GF-D8 (cell line): Measurements from ENCODE around the gene IDH3G.

Experiments used
- DNase-seq: peaks from one replicate; lab custom pipeline; 2025; lab: John Stamatoyannopoulos, UW

IDH3G gene

DNA sequence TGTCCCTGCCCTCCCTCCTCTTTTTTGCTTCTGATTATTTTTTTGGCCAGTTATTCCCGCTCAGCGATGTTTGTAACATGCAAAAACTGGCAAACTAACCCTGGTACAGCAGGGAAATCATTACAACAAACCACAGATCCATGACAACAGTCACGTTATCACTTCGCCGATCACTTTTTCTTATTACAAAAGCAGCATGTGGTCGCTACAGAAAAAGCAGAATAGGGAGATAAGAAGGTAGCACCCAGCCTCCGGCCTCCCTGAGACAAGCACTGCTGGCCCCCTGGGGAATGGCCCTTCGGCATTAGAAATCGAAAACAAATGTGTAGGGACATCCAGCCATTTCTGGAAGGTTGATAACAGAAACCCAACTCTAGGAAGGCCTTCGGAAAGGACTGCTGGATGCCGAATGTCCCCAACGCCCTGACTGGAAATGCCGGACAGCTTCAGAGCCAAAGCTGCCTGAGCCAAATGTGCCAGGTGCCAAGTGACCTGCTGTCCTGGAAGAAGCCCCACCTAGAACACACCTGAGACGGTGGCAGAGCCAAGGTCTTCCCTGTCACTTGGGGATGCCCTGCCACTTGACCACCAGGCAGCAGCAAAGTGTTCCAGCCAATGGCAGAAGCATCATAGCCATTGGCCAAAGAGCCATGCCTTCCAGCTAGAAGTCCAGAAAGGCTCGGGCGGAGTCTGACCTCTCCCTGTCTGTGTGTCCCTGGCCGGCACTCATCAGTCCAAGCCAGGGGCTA lies 2.9 kb downstream of the IDH3G start:
- peak; percentile 77 for DNase-seq

DNA sequence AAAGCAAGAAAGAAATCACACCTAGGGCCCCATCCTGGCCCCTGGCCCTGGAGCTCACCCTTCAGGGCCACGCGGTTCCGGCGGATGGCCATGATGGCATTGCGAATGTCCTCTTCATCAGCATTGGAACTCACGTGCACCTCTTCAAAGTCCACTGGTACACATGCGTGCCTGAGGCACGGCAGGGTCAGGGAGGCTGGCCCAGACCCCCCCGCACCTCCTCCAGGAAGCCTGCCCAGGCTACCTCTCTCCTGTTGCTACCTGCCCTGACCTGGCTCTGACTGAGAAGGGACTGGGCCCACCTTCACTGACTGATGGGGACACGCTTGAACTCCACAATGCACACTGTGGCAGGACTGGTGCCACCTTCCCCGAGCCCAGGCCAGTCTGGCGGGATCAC lies 4.5 kb downstream of the IDH3G start:
- no peak for DNase-seq

DNA sequence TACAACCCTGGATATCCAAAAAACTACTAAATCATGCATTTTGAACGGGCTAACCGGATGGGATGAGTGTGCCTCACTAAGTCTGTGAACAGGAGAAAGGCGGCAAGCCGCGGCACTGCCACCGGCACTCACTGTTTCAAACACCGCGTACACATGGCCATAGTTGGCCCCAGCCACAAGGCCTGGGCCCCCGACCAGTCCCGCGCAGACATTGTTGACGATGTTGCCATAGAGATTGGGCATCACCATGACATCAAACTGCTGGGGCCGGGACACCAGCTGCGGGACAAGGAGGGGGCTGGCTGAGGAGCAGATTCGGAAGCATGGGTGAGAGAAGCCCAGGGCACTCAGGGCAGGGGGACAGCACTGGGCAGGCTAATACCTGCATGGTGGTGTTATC lies 7.5 kb downstream of the IDH3G start:
- DNase-seq: no peak

DNA sequence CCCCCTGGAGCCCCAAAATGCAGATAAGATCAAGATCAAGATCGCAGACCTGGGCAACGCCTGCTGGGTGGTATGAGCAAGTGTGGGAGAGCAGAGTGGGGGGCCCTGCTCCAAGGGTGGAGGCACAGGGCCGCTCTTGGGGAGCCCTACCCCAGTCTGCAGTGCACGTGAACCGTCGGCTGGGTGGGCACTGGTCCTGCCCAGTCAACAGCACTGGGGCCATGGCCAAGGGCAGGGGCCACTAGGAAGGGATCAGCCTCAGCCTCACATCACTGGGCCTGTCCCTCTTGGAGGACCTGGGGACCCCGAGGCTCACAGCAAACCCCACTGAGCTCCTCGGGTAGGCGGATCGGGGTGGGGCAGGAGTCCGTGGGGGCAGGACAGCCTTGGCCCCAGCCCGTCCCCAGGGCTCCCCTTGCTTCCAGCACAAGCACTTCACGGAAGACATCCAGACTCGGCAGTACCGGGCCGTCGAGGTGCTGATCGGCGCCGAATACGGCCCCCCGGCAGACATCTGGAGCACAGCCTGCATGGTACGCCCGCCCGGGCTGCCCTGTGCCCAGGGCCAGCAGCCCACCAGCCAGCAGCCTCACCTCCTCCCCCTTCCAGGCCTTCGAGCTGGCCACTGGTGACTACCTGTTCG lies 9.7 kb downstream of the IDH3G start:
- no peak for DNase-seq

DNA sequence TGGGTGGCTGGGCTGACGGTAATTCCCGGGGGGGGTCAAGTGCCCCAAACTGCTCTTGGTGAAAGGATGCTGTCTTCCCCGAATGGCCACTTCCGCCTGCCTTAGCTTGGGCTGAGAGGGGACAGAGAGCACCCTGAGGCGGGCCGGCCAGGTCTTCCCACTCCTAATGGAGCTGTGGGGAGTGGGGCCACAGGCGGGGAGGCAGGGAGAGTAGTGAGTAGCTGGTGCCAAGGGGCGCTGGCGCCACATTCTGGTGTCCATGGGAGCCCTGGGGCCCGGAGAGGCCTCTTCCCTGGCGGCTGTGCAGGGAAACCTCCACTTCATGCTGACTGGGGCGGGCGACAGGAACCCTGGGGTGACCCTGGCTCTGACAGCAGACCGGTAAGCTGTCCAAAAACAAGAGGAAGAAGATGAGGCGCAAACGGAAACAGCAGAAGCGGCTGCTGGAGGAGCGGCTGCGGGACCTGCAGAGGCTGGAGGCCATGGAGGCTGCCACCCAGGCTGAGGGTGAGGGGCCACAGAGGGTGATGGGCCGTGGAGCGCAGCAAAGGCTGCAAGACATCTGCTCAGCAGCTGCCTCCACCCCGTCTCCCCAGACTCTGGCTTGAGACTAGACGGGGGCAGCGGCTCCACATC lies 10.7 kb downstream of the IDH3G start:
- DNase-seq: no peak

DNA sequence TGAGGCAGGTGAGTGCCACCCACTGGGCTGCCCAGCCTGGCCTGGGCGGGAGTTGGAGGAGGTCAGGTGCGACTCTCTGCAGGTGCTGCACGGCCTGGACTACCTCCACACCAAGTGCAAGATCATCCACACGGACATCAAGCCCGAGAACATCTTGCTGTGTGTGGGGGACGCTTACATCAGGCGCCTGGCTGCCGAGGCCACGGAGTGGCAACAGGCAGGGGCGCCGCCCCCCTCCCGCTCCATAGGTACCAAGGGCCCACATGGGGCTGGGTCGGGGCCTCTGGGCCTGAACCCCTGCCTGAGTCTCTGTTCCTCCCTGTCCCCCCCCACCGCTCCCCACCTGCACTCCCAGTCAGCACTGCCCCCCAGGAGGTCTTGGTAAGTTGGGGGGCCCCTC lies 11.3 kb downstream of the IDH3G start:
- DNase-seq: no peak

DNA sequence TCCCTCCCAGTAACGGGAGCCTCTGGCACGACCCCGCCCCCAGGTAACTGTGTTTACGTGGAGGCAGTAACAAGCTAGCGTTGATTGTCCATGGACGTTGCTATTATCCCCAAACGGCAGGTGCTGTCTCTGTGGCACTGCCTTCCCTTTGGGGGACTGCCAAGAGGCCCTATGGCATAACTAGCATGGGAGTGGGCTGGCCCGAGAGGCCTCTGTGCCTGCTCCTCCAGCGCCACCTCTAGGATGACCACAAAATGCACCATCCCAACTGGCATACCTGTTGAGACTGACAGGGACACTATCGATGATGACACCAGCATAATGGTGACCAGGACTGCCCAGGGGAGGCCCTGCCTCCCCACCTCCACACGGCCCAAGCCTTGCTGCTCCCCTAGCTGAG lies 11.9 kb downstream of the IDH3G start:
- no peak for DNase-seq

DNA sequence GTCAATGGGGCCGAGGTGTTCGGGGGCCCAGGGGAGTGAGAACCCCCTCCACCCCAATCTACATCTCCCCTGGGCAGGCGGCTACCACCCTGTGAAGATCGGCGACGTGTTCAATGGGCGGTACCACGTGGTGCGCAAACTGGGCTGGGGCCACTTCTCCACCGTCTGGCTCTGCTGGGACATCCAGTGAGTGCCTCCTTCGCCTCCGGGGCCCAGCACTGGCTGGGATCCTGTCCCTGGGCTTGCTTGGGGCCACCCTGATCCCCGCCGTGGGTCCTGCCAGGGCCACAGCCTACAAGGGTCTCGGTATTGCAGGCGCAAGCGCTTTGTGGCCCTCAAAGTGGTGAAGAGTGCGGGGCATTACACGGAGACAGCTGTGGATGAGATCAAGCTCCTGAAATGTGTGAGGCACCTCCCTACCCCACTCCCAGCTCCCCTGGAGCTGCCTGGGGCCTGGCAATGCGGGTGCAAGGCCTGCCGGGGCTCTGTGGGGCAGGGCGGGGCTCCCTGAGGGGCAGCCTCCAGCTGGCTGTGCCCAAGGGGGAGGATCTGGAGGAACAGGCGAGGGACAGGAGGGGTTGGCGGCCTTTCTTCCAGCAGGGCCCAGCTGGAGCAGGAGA lies 12.6 kb downstream of the IDH3G start:
- DNase-seq: no peak

DNA sequence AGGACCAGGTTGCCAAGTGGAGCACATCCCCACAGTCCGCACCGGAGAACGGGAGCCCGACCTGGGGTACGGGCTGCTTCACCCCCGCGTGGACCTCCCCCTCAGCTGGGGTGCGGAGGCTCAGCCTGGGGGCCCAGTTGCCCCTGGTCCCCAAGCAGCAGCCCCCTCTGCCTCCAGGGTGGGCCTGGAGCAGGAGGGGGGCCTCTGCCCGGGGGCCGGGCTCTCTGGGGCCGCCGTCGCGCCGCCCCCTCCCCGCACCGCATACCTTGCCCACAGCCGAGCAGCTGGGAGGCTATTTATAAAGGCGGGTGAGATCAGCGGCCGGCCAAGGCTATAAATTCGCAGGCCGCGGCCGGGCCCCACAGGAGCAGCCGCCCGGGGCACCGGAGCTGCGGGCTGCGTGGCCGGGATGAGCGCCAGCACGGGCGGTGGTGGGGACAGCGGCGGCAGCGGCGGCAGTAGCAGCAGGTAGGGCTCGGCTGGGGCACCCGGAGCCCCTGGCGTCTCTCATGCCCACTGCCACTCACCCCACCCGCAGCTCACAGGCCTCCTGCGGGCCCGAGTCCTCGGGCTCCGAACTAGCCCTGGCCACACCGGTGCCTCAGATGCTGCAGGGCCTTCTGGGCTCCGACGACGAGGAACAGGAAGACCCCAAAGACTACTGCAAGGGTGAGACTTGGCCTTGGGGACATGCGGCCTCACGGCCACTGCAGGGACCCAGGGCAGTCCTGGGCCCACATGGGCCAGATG lies 13.3 kb downstream of the IDH3G start, which contains the start of gene SRPK3:
Gene SRPK3 (plus strand): TSS at position 364 of the 750 bp plus-strand sequence. CDS start 46 bp downstream, at position 410.
- no peak for DNase-seq

DNA sequence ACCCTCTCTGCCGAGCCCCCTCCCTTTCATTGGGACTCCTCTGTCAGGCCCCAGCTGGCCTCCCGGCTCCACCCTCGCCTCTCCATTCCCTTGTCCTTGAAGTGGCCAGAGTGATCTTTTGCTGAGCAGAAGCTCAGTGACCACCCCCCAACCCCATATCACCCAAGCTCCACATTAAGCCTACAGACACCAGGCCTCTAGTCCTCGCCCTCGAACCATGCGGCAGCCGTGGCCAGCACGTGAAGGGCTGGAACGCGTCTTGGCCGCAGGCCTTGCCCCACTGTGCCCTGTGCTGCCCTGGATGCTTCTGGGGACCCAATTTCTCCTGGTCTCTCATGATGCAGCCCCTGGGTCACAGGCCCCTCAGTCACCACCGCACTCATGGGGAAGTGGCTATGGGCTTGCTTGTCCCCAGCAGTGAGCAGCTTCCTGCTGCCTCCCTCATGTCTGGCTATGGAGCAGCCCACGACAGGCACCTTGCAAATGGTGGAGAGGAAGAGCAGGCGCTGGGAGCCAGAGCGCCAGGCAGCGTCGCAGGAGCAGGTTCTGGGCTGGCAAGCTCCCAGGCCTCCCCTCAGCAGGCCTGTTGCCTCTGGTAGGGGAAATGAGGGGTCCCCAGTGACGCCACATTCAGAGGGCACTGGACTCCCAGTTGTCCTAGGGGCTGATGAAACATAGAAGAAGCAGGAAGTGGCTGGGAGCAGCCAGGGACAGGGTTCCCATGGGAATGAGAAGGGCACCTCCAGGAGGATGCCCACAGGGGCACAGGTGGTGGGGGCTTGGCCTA lies 14.1 kb downstream of the IDH3G start:
- DNase-seq: no peak

DNA sequence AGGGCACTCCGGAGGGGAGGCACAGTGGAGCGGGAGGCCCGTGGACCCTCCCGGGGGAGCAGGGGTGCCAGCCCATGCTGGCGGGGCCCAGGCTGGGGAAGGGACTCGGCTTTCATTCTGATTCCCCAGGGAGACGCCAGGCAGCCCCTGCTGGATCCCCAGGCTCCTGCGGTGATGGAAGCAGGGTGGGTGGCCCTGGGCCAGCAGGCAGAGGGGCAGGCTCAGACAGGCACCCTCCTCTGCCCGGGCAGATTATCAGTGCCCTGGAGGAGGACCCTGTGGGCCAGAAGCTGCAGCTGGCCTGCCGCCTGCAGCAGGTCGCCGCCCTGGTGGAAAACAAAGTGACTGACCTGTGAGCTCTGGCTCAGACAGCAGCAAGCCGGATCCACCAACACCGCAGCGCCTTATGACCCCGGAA lies 15.5 kb downstream of the IDH3G start:
- DNase-seq: no peak

DNA sequence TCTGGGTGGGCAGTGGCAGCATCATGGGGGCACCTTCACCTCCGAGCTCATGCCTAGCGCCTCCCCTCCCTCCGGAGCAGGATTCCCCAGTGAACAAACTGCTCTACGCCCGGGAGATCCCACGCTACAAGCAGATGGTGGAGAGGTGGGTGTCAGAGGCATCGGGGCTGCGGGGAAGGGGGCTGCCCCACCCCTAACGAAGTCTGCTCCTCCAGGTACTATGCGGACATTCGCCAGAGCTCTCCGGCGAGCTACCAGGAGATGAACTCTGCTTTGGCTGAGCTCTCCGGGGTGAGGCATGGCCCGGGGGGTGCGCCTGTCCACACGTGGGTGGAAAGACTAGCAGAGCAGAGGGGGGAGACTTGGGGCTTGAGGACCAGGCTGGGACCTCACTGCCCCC lies 16.0 kb downstream of the IDH3G start:
- DNase-seq: no peak

DNA sequence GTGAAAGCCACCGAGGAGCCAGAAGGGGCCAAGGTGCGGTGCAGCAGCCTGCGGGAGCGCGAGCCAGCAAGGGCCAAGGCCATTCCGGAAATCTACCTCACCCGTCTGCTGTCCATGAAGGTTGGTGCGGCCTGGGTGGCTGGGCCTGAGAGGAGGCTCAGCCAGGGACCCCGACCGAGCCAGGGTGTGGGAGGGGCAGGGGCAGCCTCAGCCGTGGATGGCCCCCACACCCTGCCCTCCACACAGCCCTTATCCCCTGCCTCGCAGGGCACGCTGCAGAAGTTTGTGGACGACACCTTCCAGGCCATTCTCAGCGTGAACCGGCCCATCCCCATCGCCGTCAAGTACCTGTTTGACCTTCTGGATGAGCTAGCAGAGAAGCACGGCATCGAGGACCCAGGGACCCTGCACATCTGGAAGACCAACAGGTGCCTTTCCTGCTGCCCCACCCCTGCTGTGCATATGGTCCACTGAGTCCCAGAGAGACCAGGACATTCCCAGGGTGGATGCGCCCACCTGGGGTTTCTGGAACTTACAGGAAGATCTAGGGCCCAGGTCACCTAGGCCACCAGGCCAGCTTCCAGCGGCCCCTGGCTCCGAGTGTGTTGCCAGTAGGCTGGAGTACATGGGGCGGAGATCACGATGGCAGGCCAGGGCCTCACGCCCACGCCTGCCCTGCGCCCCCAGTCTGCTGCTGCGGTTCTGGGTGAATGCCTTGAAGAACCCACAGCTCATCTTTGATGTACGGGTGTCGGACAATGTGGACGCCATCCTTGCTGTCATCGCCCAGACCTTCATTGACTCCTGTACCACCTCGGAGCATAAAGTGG lies 16.7 kb downstream of the IDH3G start:
- DNase-seq: no peak

DNA sequence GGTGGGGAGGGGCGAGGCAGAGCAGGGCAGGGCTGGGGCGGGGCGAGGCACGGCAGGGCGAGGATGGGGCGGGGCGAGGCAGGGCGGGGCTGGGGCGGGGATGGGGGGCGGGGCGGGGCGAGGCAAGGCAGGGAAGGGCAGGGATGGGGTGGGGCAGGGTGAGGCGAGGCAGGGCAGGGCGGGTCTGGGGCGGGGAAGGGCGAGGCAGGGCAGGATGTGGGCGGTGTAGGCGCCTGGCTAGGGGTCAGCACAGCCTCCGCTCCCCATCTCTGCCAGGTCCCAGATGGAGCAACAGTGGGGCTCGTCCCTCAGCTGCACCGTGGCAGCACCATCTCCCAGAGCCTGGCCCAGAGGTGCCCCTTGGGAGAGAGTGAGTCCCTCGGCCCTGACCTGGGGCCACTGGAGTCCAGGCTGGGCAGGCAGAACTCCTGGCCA lies 17.5 kb downstream of the IDH3G start:
- DNase-seq: no peak

DNA sequence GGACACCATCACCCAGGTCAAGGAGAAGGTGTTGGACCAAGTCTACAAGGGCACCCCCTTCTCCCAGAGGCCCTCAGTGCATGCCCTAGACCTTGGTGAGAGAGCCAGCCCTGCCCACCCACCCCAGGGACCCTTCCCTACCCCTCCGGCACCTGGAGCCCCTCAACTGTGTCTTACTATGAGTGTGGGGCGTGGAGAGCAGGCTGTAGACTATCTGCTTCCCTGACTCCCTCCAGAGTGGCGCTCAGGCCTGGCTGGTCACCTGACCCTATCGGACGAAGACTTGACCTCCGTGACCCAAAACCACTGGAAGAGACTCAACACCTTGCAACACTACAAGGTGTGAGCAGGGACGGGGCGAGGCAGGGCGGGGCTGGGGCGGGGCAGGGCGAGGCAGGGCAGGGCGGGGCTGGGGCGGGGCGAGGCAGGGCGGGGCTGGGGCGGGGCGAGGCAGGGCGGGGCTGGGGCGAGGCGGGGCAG lies 18.0 kb downstream of the IDH3G start:
- DNase-seq: no peak

DNA sequence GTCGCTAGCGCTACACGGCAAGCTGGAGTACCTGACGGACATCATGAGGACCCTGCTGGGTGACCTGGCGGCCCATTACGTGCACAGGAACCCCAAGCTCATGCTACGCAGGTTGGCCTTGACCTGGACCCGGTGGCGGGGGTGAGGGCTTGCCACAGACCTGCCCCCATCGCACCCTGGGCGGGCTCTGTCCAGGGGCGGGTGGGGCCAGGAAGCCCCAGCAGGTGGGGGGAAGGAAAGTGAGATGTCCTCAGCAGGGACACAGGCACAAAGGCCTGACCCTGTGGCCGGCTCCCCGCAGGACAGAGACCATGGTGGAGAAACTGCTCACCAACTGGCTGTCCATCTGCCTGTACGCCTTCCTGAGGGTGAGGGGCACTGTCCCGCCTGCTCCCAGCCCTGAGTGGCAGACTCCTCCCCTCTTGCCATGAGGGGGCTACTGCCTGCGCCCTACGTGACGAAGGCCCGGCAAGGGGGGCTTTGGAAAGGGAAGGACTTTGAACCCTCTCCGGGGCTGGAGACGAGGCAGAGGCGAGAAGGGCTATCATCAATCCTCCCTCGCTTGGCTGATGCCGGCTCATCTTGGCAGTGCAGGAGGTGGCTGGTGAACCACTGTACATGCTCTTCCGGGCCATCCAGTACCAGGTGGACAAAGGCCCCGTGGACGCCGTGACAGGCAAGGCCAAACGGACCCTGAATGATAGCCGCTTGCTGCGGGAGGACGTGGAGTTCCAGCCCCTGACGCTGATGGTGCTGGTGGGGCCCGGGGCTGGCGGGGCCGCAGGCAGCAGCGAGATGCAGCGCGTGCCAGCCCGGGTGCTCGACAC lies 18.7 kb downstream of the IDH3G start:
- no peak for DNase-seq

DNA sequence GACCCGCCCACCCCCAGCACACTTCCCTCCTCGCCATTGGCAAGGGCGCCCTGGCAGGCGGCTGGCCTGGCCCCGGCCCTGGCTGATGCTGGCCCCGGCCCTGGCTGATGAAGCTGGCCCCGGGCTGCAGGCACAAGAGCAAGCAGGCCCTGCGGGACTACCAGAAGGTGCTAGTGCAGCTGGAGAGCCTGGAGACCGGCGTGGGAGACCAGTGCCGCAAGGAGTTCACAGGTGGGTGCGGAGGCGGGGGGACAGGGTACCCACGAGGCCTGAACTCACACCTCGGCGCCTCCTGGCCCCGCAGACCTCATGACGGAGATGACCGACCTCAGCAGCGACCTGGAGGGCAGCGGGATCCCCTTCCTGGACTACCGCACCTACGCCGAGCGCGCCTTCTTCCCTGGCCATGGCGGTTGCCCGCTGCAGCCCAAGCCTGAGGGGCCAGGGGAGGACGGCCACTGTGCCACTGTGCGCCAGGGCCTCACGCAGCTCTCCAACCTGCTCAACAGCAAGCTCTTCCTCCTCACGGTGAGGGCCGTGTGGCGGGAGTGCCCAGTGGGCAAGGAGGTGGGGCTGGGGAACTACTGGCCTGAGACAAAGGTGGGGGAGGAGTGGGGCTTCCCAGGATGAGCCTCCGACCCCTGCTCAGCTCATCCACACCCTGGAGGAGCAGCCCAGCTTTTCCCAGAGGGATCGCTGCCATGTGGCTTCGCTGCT lies 19.4 kb downstream of the IDH3G start:
- no peak for DNase-seq

DNA sequence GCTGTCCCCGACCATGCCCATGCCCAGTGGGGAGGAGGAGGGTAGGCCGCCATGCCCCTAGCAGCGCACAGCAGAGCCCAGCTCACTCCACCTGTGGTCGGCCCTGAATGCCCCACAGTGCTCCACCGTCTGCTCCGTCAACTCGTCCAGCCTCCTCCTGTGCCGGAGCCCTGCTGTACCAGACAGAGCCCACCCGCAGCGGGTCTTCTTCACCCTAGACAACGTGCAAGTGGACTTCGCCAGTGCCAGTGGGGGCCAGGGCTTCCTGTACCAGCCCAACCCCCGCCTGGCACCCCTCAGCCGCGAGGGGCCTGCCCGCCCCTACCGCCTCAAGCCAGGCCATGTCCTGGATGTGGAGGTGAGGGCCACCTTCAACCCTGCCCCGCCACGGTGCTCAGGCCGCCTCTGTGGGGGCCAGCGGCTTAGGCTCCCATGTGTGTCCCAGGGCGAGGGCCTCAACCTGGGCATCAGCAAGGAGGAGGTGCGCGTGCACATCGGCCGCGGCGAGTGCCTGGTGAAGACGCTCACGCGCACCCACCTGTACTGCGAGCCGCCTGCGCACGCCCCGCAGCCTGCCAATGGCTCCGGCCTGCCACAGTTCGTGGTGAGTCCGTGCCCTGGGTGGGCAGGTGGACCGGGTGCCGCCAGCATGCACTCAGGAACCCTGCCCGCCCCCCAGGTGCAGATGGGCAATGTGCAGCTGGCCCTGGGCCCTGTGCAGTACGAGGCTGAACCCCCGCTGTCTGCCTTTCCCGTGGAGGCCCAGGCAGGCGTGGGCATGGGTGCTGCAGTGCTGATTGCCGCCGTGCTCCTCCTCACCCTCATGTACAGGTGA lies 20.2 kb downstream of the IDH3G start:
- DNase-seq: no peak
